Trophoblast cell (in vitro differentiated cells and primary cell): ENCODE results near the gene MLLT6.
"Not testable (repeated sequence)": the region's sequence is repeated elsewhere in the genome, so short reads cannot be mapped to it uniquely, and the experiment has no call there.

Source experiments
- DNase-seq, 2 donors: peaks; one replicate each; pipeline ENCODE4 v3.0.0-alpha.2; 2016
- H2AFZ ChIP-seq: 2 replicates; pipeline ENCODE4 v1.6.1; 2013; ENCODE audit warnings: low read length, moderate library complexity, mild to moderate bottlenecking; ENCODE audit not compliant: insufficient read depth, poor library complexity
- H2AK5ac ChIP-seq: 2 replicates; pipeline ENCODE4 v1.6.1; 2013; ENCODE audit warnings: mild to moderate bottlenecking, low read length
- H2BK120ac ChIP-seq: 2 replicates; pipeline ENCODE4 v1.6.1; 2013; ENCODE audit warnings: low read length, mild to moderate bottlenecking, moderate library complexity; ENCODE audit not compliant: insufficient read depth, poor library complexity
- H2BK12ac ChIP-seq: 2 replicates; pipeline ENCODE4 v1.6.1; 2013; ENCODE audit warnings: mild to moderate bottlenecking, low read length, moderate library complexity
- H2BK5ac ChIP-seq: 2 replicates; pipeline ENCODE4 v1.6.1; 2013; ENCODE audit warnings: low read length, low read depth, moderate library complexity, mild to moderate bottlenecking; ENCODE audit not compliant: poor library complexity
- H3K14ac ChIP-seq: 2 replicates; pipeline ENCODE4 v1.6.1; 2013; ENCODE audit warnings: mild to moderate bottlenecking, low read length
- H3K18ac ChIP-seq: 2 replicates; pipeline ENCODE4 v1.6.1; 2013; ENCODE audit warnings: mild to moderate bottlenecking, low read length
- H3K23ac ChIP-seq: 2 replicates; pipeline ENCODE4 v1.6.1; 2013; ENCODE audit warnings: low read length
- H3K27ac ChIP-seq: 2 replicates; pipeline ENCODE4 v1.5.1; 2013; ENCODE audit warnings: low read depth, mild to moderate bottlenecking, inconsistent platforms, low read length, moderate library complexity
- H3K27me3 ChIP-seq: 2 replicates; pipeline ENCODE4 v1.6.1; 2013; ENCODE audit warnings: inconsistent platforms, mild to moderate bottlenecking, low read length, moderate library complexity; ENCODE audit not compliant: insufficient read depth
- H3K36me3 ChIP-seq, 2 experiments: 1 replicate in 1 of 2; 2 replicates in 1 of 2; pipeline ENCODE4 v1.6.1; 2013; ENCODE audit warnings: low read length in 2 of 2, mild to moderate bottlenecking in 2 of 2, moderate library complexity in 1 of 2; ENCODE audit not compliant: insufficient read depth in 2 of 2, control insufficient read depth in 1 of 2
- H3K4ac ChIP-seq: 2 replicates; pipeline ENCODE4 v1.6.1; 2013; ENCODE audit warnings: low read depth, mild to moderate bottlenecking, low read length, moderate library complexity
- H3K4me1 ChIP-seq, 2 experiments: 1 replicate in 1 of 2; 2 replicates in 1 of 2; pipeline ENCODE4 v1.6.1; 2013; ENCODE audit warnings: low read length in 2 of 2, mild to moderate bottlenecking in 2 of 2, moderate library complexity in 1 of 2; ENCODE audit not compliant: insufficient read depth in 2 of 2, control insufficient read depth in 1 of 2
- H3K4me2 ChIP-seq: 2 replicates; pipeline ENCODE4 v1.6.1; 2013; ENCODE audit warnings: inconsistent platforms, mild to moderate bottlenecking, low read length, moderate library complexity
- H3K4me3 ChIP-seq: 2 replicates; pipeline ENCODE4 v1.5.1; 2013; ENCODE audit warnings: mild to moderate bottlenecking, low read depth, low read length, inconsistent platforms
- H3K79me1 ChIP-seq: one replicate; pipeline ENCODE4 v1.6.1; 2013; ENCODE audit warnings: low read length
- H3K79me2 ChIP-seq: 2 replicates; pipeline ENCODE4 v1.6.1; 2013; ENCODE audit warnings: low read length, mild to moderate bottlenecking; ENCODE audit not compliant: control insufficient read depth, insufficient read depth, poor library complexity
- H3K9ac ChIP-seq: 2 replicates; pipeline ENCODE4 v1.6.1; 2013; ENCODE audit warnings: mild to moderate bottlenecking, low read length
- H3K9me3 ChIP-seq: 2 replicates; pipeline ENCODE4 v1.6.1; 2013; ENCODE audit warnings: low read depth, mild to moderate bottlenecking, control low read depth, inconsistent platforms, low read length; ENCODE audit not compliant: insufficient read depth
- H4K12ac ChIP-seq: 2 replicates; pipeline ENCODE4 v1.6.1; 2013; ENCODE audit warnings: low read depth, mild to moderate bottlenecking, low read length, moderate library complexity
- H4K8ac ChIP-seq: 2 replicates; pipeline ENCODE4 v1.6.1; 2013; ENCODE audit warnings: low read depth, mild to moderate bottlenecking, low read length, moderate library complexity
- H4K91ac ChIP-seq: one replicate; pipeline ENCODE4 v1.6.1; 2013; ENCODE audit warnings: low read depth, mild to moderate bottlenecking, low read length, moderate library complexity
- WGBS: extraction: QIAGEN DNeasy Blood & Tissue Kit; methylation state at CpG from one replicate; pipeline ENCODE4 v1.1.7; 2013; ENCODE audit warnings: missing lambda C conversion rate; ENCODE audit not compliant: insufficient read length, insufficient coverage; ENCODE audit errors: extremely low coverage; 5-methylcytosine and 5-hydroxymethylcytosine counted together

Gene MLLT6

DNA sequence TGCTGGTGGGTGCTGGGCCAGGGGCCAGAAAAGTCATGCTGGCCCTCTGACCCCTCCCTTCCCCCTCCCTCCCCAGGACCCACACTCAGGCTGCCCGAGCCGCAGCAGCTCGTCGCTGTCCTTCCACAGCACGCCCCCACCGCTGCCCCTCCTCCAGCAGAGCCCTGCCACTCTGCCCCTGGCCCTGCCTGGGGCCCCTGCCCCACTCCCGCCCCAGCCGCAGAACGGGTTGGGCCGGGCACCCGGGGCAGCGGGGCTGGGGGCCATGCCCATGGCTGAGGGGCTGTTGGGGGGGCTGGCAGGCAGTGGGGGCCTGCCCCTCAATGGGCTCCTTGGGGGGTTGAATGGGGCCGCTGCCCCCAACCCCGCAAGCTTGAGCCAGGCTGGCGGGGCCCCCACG is 16.7 kb downstream of the MLLT6 start:
- H3K9me3 ChIP-seq = peaks cover 1% of the 10 kb centered on the region
- peaks cover 8 to 12% of the 10 kb centered on the region in 2 experiments for H3K4me1 ChIP-seq
- no peak overlapping the region for H2AK5ac ChIP-seq
- no peak overlapping the region for H3K9ac ChIP-seq
- no peak overlapping the region for H2BK12ac ChIP-seq
- peaks cover 20 to 34% of the 10 kb centered on the region in 2 experiments for H3K36me3 ChIP-seq
- no peak overlapping the region for H2AFZ ChIP-seq
- H2BK5ac ChIP-seq = no peak overlapping the region
- no peak overlapping the region for H3K14ac ChIP-seq
- no peaks in the 10 kb centered on the region for H3K27me3 ChIP-seq
- no CpG with 5 or more reads among the region's 16 CpGs for WGBS
- peaks cover 3% of the 10 kb centered on the region for H3K79me1 ChIP-seq
- H2BK120ac ChIP-seq = no peak overlapping the region
- H3K4ac ChIP-seq = no peak overlapping the region
- H4K12ac ChIP-seq = no peak overlapping the region
- no peak for DNase-seq
- no peak overlapping the region for H3K18ac ChIP-seq
- H4K91ac ChIP-seq = no peak overlapping the region
- no peak overlapping the region for H3K27ac ChIP-seq
- H4K8ac ChIP-seq = no peak overlapping the region
- H3K4me3 ChIP-seq = no peak overlapping the region
- no peaks in the 10 kb centered on the region for H3K79me2 ChIP-seq
- H3K23ac ChIP-seq = no peak overlapping the region
- no peak overlapping the region for H3K4me2 ChIP-seq

GRCh38 chr17:38724337-38724988 is 19.4 kb downstream of the MLLT6 start:
- WGBS = no CpG with 5 or more reads among the region's 16 CpGs
- Histone ChIP-seq H3K4me3 (no peak overlapping the region), H3K4me2 (no peak overlapping the region), H4K12ac (no peak overlapping the region), H3K9me3 (peaks cover 1% of the 10 kb centered on the region), H3K27ac (no peak overlapping the region), H3K23ac (no peak overlapping the region), H2BK120ac (no peak overlapping the region), H2AFZ (no peak overlapping the region), H3K9ac (no peak overlapping the region), H3K36me3 (peaks cover 11 to 25% of the 10 kb centered on the region in 2 experiments), H3K14ac (no peak overlapping the region), H4K8ac (no peak overlapping the region), H3K79me1 (peaks cover 2% of the 10 kb centered on the region), H3K4me1 (peaks cover 6 to 7% of the 10 kb centered on the region in 2 experiments), H4K91ac (no peak overlapping the region), H2AK5ac (no peak overlapping the region), H3K79me2 (no peaks in the 10 kb centered on the region), H2BK5ac (no peak overlapping the region), H3K18ac (no peak overlapping the region), H2BK12ac (no peak overlapping the region), H3K4ac (no peak overlapping the region), H3K27me3 (no peaks in the 10 kb centered on the region)
- DNase-seq = no peak

GRCh38 chr17:38725066-38725465 is 20.0 kb downstream of the MLLT6 start:
- Histone ChIP-seq H3K79me2 (peaks cover 3% of the 10 kb centered on the region), H2AFZ (no peak overlapping the region), H3K14ac (no peak overlapping the region), H4K12ac (no peak overlapping the region), H2BK12ac (no peak overlapping the region), H3K9me3 (no peaks in the 10 kb centered on the region), H4K8ac (no peak overlapping the region), H2AK5ac (no peak overlapping the region), H2BK120ac (no peak overlapping the region), H3K79me1 (peaks cover 3% of the 10 kb centered on the region), H3K36me3 (peaks cover 11 to 25% of the 10 kb centered on the region in 2 experiments), H3K9ac (no peak overlapping the region), H3K23ac (no peak overlapping the region), H3K4me2 (no peak overlapping the region), H3K4me3 (no peak overlapping the region), H3K18ac (no peak overlapping the region), H3K4ac (no peak overlapping the region), H3K27ac (no peak overlapping the region), H3K4me1 (peaks cover 0 to 4% of the 10 kb centered on the region in 2 experiments), H4K91ac (no peak overlapping the region), H2BK5ac (no peak overlapping the region), H3K27me3 (no peaks in the 10 kb centered on the region)
- no CpG with 5 or more reads among the region's 10 CpGs for WGBS
- no peak for DNase-seq

DNA sequence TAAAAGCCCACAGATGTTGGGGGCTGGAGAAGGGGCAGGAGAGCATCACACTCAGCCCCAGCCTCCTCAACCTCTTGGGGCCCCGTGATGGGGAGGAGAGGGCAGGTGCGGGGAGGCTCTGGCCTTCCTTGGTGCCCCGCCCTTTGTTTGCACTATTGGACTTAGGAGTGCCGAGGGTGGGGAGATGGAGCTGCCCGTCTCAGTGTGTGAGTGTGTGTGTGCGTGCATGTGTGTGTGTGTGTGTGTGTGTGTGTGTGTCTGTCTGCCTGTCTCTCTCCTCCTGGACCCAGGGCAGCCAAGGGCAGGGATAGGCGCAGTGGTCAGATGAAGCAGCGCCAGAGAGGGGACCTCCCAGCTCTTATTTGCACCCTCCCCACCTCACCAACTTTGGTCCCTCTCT is 21.1 kb downstream of the MLLT6 start:
- not testable (repeated sequence) for H2BK12ac ChIP-seq, H2BK5ac ChIP-seq, H2AFZ ChIP-seq, H4K91ac ChIP-seq, H3K4me1 ChIP-seq, H3K4ac ChIP-seq, H3K14ac ChIP-seq, H3K27ac ChIP-seq, H3K23ac ChIP-seq, H3K9ac ChIP-seq, H2AK5ac ChIP-seq, H3K79me2 ChIP-seq, H3K9me3 ChIP-seq, H3K4me3 ChIP-seq, H4K8ac ChIP-seq, H4K12ac ChIP-seq, DNase-seq, H3K4me2 ChIP-seq, H3K79me1 ChIP-seq, H3K27me3 ChIP-seq, H3K18ac ChIP-seq, H2BK120ac ChIP-seq
- no CpG with 5 or more reads among the region's 8 CpGs for WGBS
- H3K36me3 ChIP-seq = peaks cover 11 to 19% of the 10 kb centered on the region in 2 experiments
